HEK293 (cell line): ENCODE measurements around the gene CNN1.
A peak's percentile ranks its signal among the peaks of the same experiment; 100 is the strongest.

Source experiments
- CTCF ChIA-PET: fragments of 350-600 bp; formaldehyde crosslinking; extraction: SDS; loops from one replicate; lab custom pipeline; 2021; ENCODE audit warnings: antibody characterized with exemption; lab: Yijun Ruan, JAX
- POLR2A ChIA-PET: fragments of 300-600 bp; formaldehyde crosslinking; extraction: SDS; loops from one replicate; lab custom pipeline; 2020; ENCODE audit warnings: antibody characterized with exemption, inconsistent platforms; lab: Yijun Ruan, JAX
- H3K27ac ChIP-seq: fragments of 200-500 bp; sonication (Bioruptor generic); 2 replicates; pipeline ENCODE4 v1.5.1; 2014; ENCODE audit warnings: low read depth, low read length, control low read depth, inconsistent platforms; ENCODE audit errors: extremely low read depth
- H3K36me3 ChIP-seq, 2 experiments: fragments of 200-500 bp in 1 of 2; sonication (Bioruptor generic) in 1 of 2; 1 replicate in 1 of 2; 2 replicates in 1 of 2; pipeline ENCODE4 v1.5.1; 2014 to 2017; ENCODE audit warnings: inconsistent platforms in 2 of 2, low read length in 2 of 2; ENCODE audit not compliant: control insufficient read depth in 2 of 2, insufficient read depth in 1 of 2
- H3K4me1 ChIP-seq: fragments of 200-500 bp; sonication (Bioruptor generic); 2 replicates; pipeline ENCODE4 v1.5.1; 2014; ENCODE audit warnings: mild to moderate bottlenecking, low read length, inconsistent platforms; ENCODE audit not compliant: control insufficient read depth, insufficient read depth
- H3K4me3 ChIP-seq: 2 replicates; pipeline ENCODE4 v1.5.1; 2011; ENCODE audit warnings: low read depth, mild to moderate bottlenecking, control low read depth, low read length, moderate library complexity
- H3K9me3 ChIP-seq: fragments of 200-500 bp; sonication (Bioruptor generic); 2 replicates; pipeline ENCODE4 v1.5.1; 2014; ENCODE audit warnings: low read depth, low read length, inconsistent platforms; ENCODE audit not compliant: control insufficient read depth, insufficient read depth
- EGR2 ChIP-seq: fragments of 450-650 bp; formaldehyde crosslinking; IDR thresholded peaks from 2 replicates; pipeline ENCODE4 v1.5.1; 2016; ENCODE audit warnings: low read depth, missing biosample characterization, missing genetic modification characterization
- ELK4 ChIP-seq: IDR thresholded peaks from 2 replicates; pipeline ENCODE4 v1.6.1; 2011; ENCODE audit warnings: mild to moderate bottlenecking, low read depth, low read length, borderline replicate concordance
- GFI1B ChIP-seq: fragments of 450-650 bp; formaldehyde crosslinking; IDR thresholded peaks from 2 replicates; pipeline ENCODE4 v1.5.1; 2016; ENCODE audit warnings: missing biosample characterization, missing genetic modification characterization
- REST ChIP-seq: fragments of 450-650 bp; formaldehyde crosslinking; IDR thresholded peaks from 2 replicates; pipeline ENCODE4 v1.5.1; 2016; ENCODE audit warnings: missing biosample characterization, missing genetic modification characterization
- SP7 ChIP-seq: fragments of 450-650 bp; formaldehyde crosslinking; IDR thresholded peaks from 2 replicates; pipeline ENCODE4 v1.5.1; 2016; ENCODE audit warnings: missing biosample characterization, missing genetic modification characterization
- ZNF10 ChIP-seq: fragments of 450-650 bp; formaldehyde crosslinking; IDR thresholded peaks from 2 replicates; pipeline ENCODE4 v1.5.1; 2017; ENCODE audit warnings: missing biosample characterization, missing genetic modification characterization
- ZNF112 ChIP-seq: fragments of 450-650 bp; formaldehyde crosslinking; IDR thresholded peaks from 2 replicates; pipeline ENCODE4 v1.5.0; 2017; ENCODE audit warnings: missing biosample characterization, missing genetic modification characterization
- ZNF132 ChIP-seq: fragments of 450-650 bp; formaldehyde crosslinking; IDR thresholded peaks from 2 replicates; pipeline ENCODE4 v1.5.1; 2017; ENCODE audit warnings: missing biosample characterization, missing genetic modification characterization, borderline replicate concordance
- ZNF19 ChIP-seq: fragments of 450-650 bp; formaldehyde crosslinking; IDR thresholded peaks from 2 replicates; pipeline ENCODE4; 2016; ENCODE audit warnings: missing biosample characterization, missing genetic modification characterization, low read depth
- ZNF335 ChIP-seq: fragments of 450-650 bp; formaldehyde crosslinking; conservative IDR thresholded peaks from 2 replicates; pipeline ENCODE4 v1.5.1; 2016; ENCODE audit warnings: missing biosample characterization, missing genetic modification characterization
- ZNF341 ChIP-seq: fragments of 450-650 bp; formaldehyde crosslinking; IDR thresholded peaks from 2 replicates; pipeline ENCODE4; 2016; ENCODE audit warnings: low read depth, missing biosample characterization, missing genetic modification characterization
- ZNF391 ChIP-seq: fragments of 450-650 bp; formaldehyde crosslinking; IDR thresholded peaks from 2 replicates; pipeline ENCODE4 v1.5.1; 2016; ENCODE audit warnings: low read depth, missing biosample characterization, missing genetic modification characterization, borderline replicate concordance
- ZNF404 ChIP-seq: fragments of 450-650 bp; formaldehyde crosslinking; IDR thresholded peaks from 2 replicates; pipeline ENCODE4 v1.5.1; 2017; ENCODE audit warnings: missing biosample characterization, missing genetic modification characterization
- ZNF513 ChIP-seq: fragments of 450-650 bp; IDR thresholded peaks from 2 replicates; pipeline ENCODE4 v1.5.1; 2018; ENCODE audit warnings: missing biosample characterization, missing genetic modification characterization
- ZNF529 ChIP-seq: fragments of 450-650 bp; formaldehyde crosslinking; IDR thresholded peaks from 2 replicates; pipeline ENCODE4 v1.5.1; 2017; ENCODE audit warnings: missing genetic modification characterization, missing biosample characterization; ENCODE audit not compliant: insufficient replicate concordance
- ZNF549 ChIP-seq: fragments of 450-650 bp; IDR thresholded peaks from 2 replicates; pipeline ENCODE4 v1.5.1; 2018; ENCODE audit warnings: missing biosample characterization, missing genetic modification characterization, mild to moderate bottlenecking, inconsistent platforms, moderate library complexity
- ZNF600 ChIP-seq: fragments of 450-650 bp; formaldehyde crosslinking; IDR thresholded peaks from 2 replicates; pipeline ENCODE4 v1.5.1; 2016; ENCODE audit warnings: missing biosample characterization, missing genetic modification characterization
- ZNF677 ChIP-seq: fragments of 450-650 bp; IDR thresholded peaks from 2 replicates; pipeline ENCODE4 v1.5.0; 2018; ENCODE audit warnings: missing biosample characterization, mild to moderate bottlenecking, missing genetic modification characterization, moderate library complexity
- ZNF785 ChIP-seq: fragments of 450-650 bp; formaldehyde crosslinking; IDR thresholded peaks from 2 replicates; pipeline ENCODE4 v1.5.1; 2016; ENCODE audit warnings: missing biosample characterization, missing genetic modification characterization
- ZSCAN16 ChIP-seq: fragments of 450-650 bp; formaldehyde crosslinking; IDR thresholded peaks from 2 replicates; pipeline ENCODE4 v1.5.1; 2016; ENCODE audit warnings: missing biosample characterization, missing genetic modification characterization
- ZSCAN30 ChIP-seq: fragments of 450-650 bp; IDR thresholded peaks from 2 replicates; pipeline ENCODE4 v1.5.1; 2018; ENCODE audit warnings: missing biosample characterization, mild to moderate bottlenecking, missing genetic modification characterization, moderate library complexity
- TF ChIP-seq, protein P1 (sequence below): fragments of 450-650 bp; IDR thresholded peaks from 2 replicates; pipeline ENCODE4 v1.5.1; 2018; ENCODE audit warnings: missing biosample characterization, mild to moderate bottlenecking, missing genetic modification characterization
- TF ChIP-seq, protein P2 (sequence below): fragments of 450-650 bp; formaldehyde crosslinking; IDR thresholded peaks from 2 replicates; pipeline ENCODE4 v1.5.1; 2016; ENCODE audit warnings: missing biosample characterization, missing genetic modification characterization

Gene CNN1

GRCh38 chr19:11505504-11506100 lies 33.0 kb upstream of the CNN1 start, which contains the start of gene ZNF653 (continued):
- 0 out of 2 replicates have a peak, but pooled peaks have one; percentile 10 for TF ChIP-seq ZNF677 (tag by site-specific recombination)
- peak; percentile 4; the same call in 1 of the 2 replicates for TF ChIP-seq EGR2 (tag by site-specific recombination)
- TF ChIP-seq ZNF600 (tag by site-specific recombination) = no peak
- TF ChIP-seq, protein P1, sequence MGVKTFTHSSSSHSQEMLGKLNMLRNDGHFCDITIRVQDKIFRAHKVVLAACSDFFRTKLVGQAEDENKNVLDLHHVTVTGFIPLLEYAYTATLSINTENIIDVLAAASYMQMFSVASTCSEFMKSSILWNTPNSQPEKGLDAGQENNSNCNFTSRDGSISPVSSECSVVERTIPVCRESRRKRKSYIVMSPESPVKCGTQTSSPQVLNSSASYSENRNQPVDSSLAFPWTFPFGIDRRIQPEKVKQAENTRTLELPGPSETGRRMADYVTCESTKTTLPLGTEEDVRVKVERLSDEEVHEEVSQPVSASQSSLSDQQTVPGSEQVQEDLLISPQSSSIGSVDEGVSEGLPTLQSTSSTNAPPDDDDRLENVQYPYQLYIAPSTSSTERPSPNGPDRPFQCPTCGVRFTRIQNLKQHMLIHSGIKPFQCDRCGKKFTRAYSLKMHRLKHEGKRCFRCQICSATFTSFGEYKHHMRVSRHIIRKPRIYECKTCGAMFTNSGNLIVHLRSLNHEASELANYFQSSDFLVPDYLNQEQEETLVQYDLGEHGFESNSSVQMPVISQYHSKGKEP (tag by site-specific recombination) = no peak; the same call in 1 of the 2 replicates
- TF ChIP-seq ZNF341 (tag by site-specific recombination) = no peak
- no peak for TF ChIP-seq ZNF132 (tag by site-specific recombination)
- no peak for TF ChIP-seq ZNF529 (tag by site-specific recombination)
- no peak for TF ChIP-seq GFI1B (tag by site-specific recombination)
- TF ChIP-seq ZNF404 = no peak
- no peak for TF ChIP-seq ZNF513 (tag by site-specific recombination)
- TF ChIP-seq, all 188 proteins: peak for 25

- peak overlapping the region; percentile 23 for H3K4me3 ChIP-seq
- H3K27ac ChIP-seq = peak overlapping the region; percentile 88; the same call in 1 of the 2 replicates
- no peaks in the 10 kb centered on the region for H3K9me3 ChIP-seq
- ChIA-PET CTCF (no interaction called here), POLR2A (interaction anchor here (1.7 kb wide), 1 partner anchor 23 kb away, joined by 5 read pairs; the partner anchor contains the start of gene ECSIT)
- H3K36me3 ChIP-seq = peaks cover 0 to 2% of the 10 kb centered on the region in 2 experiments; a peak in 2 of 3 replicates
- H3K4me1 ChIP-seq = peaks cover 6% of the 10 kb centered on the region
- TF ChIP-seq ZNF600 (tag by site-specific recombination) (peak; percentile 77), ZSCAN16 (tag by site-specific recombination) (no peak), ZNF549 (tag by site-specific recombination) (no peak), REST (tag by site-specific recombination) (no peak), ZNF10 (tag by site-specific recombination) (peak; percentile 75; the same call in 1 of the 2 replicates), ZNF19 (tag by site-specific recombination) (no peak), ZNF529 (tag by site-specific recombination) (no peak), ZNF335 (tag by site-specific recombination) (peak; percentile 34), ZNF391 (no peak), SP7 (tag by site-specific recombination) (0 out of 2 replicates have a peak, but pooled peaks have one; percentile 17), ELK4 (no peak), ZNF785 (no peak), ZSCAN30 (tag by site-specific recombination) (no peak), ZNF112 (tag by site-specific recombination) (no peak)
- TF ChIP-seq, protein P2, sequence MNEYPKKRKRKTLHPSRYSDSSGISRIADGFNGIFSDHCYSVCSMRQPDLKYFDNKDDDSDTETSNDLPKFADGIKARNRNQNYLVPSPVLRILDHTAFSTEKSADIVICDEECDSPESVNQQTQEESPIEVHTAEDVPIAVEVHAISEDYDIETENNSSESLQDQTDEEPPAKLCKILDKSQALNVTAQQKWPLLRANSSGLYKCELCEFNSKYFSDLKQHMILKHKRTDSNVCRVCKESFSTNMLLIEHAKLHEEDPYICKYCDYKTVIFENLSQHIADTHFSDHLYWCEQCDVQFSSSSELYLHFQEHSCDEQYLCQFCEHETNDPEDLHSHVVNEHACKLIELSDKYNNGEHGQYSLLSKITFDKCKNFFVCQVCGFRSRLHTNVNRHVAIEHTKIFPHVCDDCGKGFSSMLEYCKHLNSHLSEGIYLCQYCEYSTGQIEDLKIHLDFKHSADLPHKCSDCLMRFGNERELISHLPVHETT (tag by site-specific recombination) = no peak
These were observed 32.5 kb upstream of the CNN1 start for GRCh38 chr19:11506101-11506555.
